GM04504 (cell line): ENCODE data around the gene ZNF540.
"Not testable (repeated sequence)": the region's sequence is repeated elsewhere in the genome, so short reads cannot be mapped to it uniquely, and the experiment has no call there.

Experiments used
- DNase-seq: peaks from one replicate; pipeline ENCODE4 v3.0.0-alpha.2; 2012; ENCODE audit warnings: low read depth

Gene ZNF540

GRCh38 chr19:37594304-37594981, at the start of gene ZNF540, which contains the start of gene ZNF571:
Gene ZNF540 (plus strand): TSS chr19:37594876. CDS start chr19:37598448, 3,572 bp downstream.
Gene ZNF571 (minus strand): TSS chr19:37594792. CDS start chr19:37586676, 8,116 bp downstream.
- DNase-seq: peak; percentile 73

- peak; percentile 37 for DNase-seq
Measured at GRCh38 chr19:37551129-37551993, 43.3 kb upstream of the ZNF540 start.

- no peak for DNase-seq
Measured at GRCh38 chr19:37563518-37563917, 31.2 kb upstream of the ZNF540 start.

GRCh38 chr19:37564624-37565369, 29.9 kb upstream of the ZNF540 start:
- no peak for DNase-seq

GRCh38 chr19:37565370-37565669, 29.4 kb upstream of the ZNF540 start:
- no peak for DNase-seq

GRCh38 chr19:37572203-37572602, 22.5 kb upstream of the ZNF540 start:
- no peak for DNase-seq

- DNase-seq: no peak
Measured at GRCh38 chr19:37583340-37583739, 11.3 kb upstream of the ZNF540 start.

GRCh38 chr19:37593996-37594303, 726 bp upstream of the ZNF540 start:
- DNase-seq: no peak

GRCh38 chr19:37594982-37595382, 306 bp downstream of the ZNF540 start:
- peak; percentile 19 for DNase-seq

- no peak for DNase-seq
Measured at GRCh38 chr19:37635076-37636056, 40.7 kb downstream of the ZNF540 start.

GRCh38 chr19:37654118-37654517, 59.4 kb downstream of the ZNF540 start:
- DNase-seq: no peak

GRCh38 chr19:37654629-37655300, 60.1 kb downstream of the ZNF540 start:
- no peak for DNase-seq

GRCh38 chr19:37655301-37655688, 60.6 kb downstream of the ZNF540 start, which contains the start of gene ZFP30:
Gene ZFP30 (minus strand): TSS chr19:37655465. CDS start chr19:37647822, 7,643 bp downstream.
- DNase-seq: peak; percentile 76

- peak; percentile 49 for DNase-seq
Measured at GRCh38 chr19:37655689-37656371, 61.2 kb downstream of the ZNF540 start.

- not testable (repeated sequence) for DNase-seq
Measured at GRCh38 chr19:37657157-37657556, 62.5 kb downstream of the ZNF540 start.
